Neural progenitor cell (in vitro differentiated cells): ENCODE results near the gene EIF2S3. TPM values are rescaled to one million over a fixed set of nuclear protein-coding genes. Genes with fewer than 3 reads are reported as not detected.

ENCODE experiments used
- DNase-seq: peaks from one replicate; pipeline ENCODE4 v3.0.0-alpha.2; 2016; ENCODE audit warnings: low spot score
- H2AFZ ChIP-seq: fragments of 200-600 bp; sonication (generic); replicated peaks from 2 replicates; pipeline ENCODE4 v1.6.1; 2016; ENCODE audit warnings: antibody characterized with exemption
- H3F3A ChIP-seq: fragments of 200-600 bp; sonication (generic); 2 replicates; pipeline ENCODE4 v1.6.1; 2016; ENCODE audit warnings: antibody characterized with exemption, low read depth
- H3K27ac ChIP-seq: fragments of 200-600 bp; sonication (generic); 2 replicates; pipeline ENCODE4 v1.5.1; 2016; ENCODE audit warnings: mild to moderate bottlenecking
- H3K27me3 ChIP-seq: fragments of 200-600 bp; sonication (generic); 2 replicates; pipeline ENCODE4 v1.6.1; 2016; ENCODE audit warnings: mild to moderate bottlenecking, moderate library complexity
- H3K36me3 ChIP-seq: fragments of 200-600 bp; sonication (generic); 2 replicates; pipeline ENCODE4 v1.5.1; 2016
- H3K4me1 ChIP-seq: fragments of 200-600 bp; sonication (generic); 2 replicates; pipeline ENCODE4 v1.6.1; 2016; ENCODE audit warnings: mixed run types
- H3K4me2 ChIP-seq: fragments of 200-600 bp; sonication (generic); 2 replicates; pipeline ENCODE4 v1.6.1; 2016
- H3K4me3 ChIP-seq: fragments of 200-600 bp; sonication (generic); 2 replicates; pipeline ENCODE4 v1.5.1; 2016
- H3K79me2 ChIP-seq: fragments of 200-600 bp; sonication (generic); 2 replicates; pipeline ENCODE4 v1.6.1; 2016; ENCODE audit warnings: low read depth
- H3K9ac ChIP-seq: fragments of 200-600 bp; sonication (generic); 2 replicates; pipeline ENCODE4 v1.6.1; 2016
- H3K9me3 ChIP-seq: fragments of 200-600 bp; sonication (generic); 2 replicates; pipeline ENCODE4 v1.5.1; 2016; ENCODE audit warnings: low read depth
- H4K20me1 ChIP-seq: fragments of 200-600 bp; sonication (generic); 2 replicates; pipeline ENCODE4 v1.6.1; 2016; ENCODE audit warnings: low read depth
- H3K27ac Mint-ChIP-seq: 3 replicates; pipeline ENCODE4 v1.8.0; 2021; ENCODE audit warnings: mixed read lengths
- H3K27me3 Mint-ChIP-seq: 2 replicates; pipeline ENCODE4 v1.8.0; 2022; ENCODE audit warnings: low read depth, mild to moderate bottlenecking, inconsistent platforms, moderate library complexity, mixed read lengths; ENCODE audit not compliant: insufficient read depth
- H3K36me3 Mint-ChIP-seq: 3 replicates; pipeline ENCODE4 v1.8.0; 2021; ENCODE audit warnings: mixed read lengths
- H3K4me1 Mint-ChIP-seq: 3 replicates; pipeline ENCODE4 v1.8.0; 2021; ENCODE audit warnings: mixed read lengths
- H3K4me3 Mint-ChIP-seq: 3 replicates; pipeline ENCODE4 v1.8.0; 2021; ENCODE audit warnings: mild to moderate bottlenecking, moderate library complexity, mixed read lengths
- H3K9me3 Mint-ChIP-seq: 3 replicates; pipeline ENCODE4 v1.8.0; 2020; ENCODE audit warnings: mixed read lengths
- CTCF ChIP-seq: fragments of 200-600 bp; sonication (generic); IDR thresholded peaks from 2 replicates; pipeline ENCODE4 v1.5.1; 2017; ENCODE audit warnings: antibody characterized with exemption, mild to moderate bottlenecking
- EZH2 ChIP-seq: fragments of 200-600 bp; sonication (generic); IDR thresholded peaks from 2 replicates; pipeline ENCODE4 v1.6.1; 2017; ENCODE audit warnings: antibody characterized with exemption, mild to moderate bottlenecking, moderate library complexity
- EZH2phosphoT487 ChIP-seq: fragments of 200-600 bp; sonication (generic); IDR thresholded peaks from 2 replicates; pipeline ENCODE4 v1.6.1; 2017; ENCODE audit warnings: antibody characterized with exemption
- total RNA-seq: library from RNA; depleted of rRNA; stranded (reverse); fragments of >200 nt; gene quantifications from 2 replicates; pipeline ENCODE4 v1.2.3, GENCODE V29; 2015; ENCODE audit warnings: low replicate concordance

The EIF2S3 gene
- total RNA-seq, 1 donor from 2014 or later = 568 TPM

DNA sequence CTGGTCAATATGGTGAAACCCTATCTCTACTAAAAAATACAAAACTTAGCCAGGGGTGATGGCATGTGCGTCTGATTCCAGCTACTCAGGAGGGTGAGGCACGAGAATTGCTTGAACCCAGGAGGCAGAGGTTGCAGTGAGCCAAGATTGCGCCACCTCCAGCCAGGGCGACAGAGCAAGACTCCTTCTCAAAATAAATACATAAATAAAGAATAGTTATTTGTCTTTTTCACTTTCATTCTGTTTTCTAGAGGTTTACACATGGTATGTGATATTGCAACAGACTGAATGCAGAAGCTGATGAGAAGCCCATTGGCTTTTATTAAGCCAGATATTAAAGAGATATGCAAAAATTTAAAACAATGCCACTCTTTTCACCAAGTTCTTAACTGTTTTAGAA, 35.9 kb upstream of the EIF2S3 start:
- peaks cover 2% of the 10 kb centered on the region for H3K27me3 Mint-ChIP-seq
- Histone ChIP-seq H3K4me2 (no peak overlapping the region), H3K9me3 (no peaks in the 10 kb centered on the region), H3K4me1 (peaks cover 8% of the 10 kb centered on the region), H2AFZ (no peak overlapping the region), H3K4me3 (no peak overlapping the region), H3K27ac (no peak overlapping the region), H4K20me1 (peaks cover 72% of the 10 kb centered on the region), H3K9ac (no peak overlapping the region), H3K36me3 (no peaks in the 10 kb centered on the region), H3K27me3 (no peaks in the 10 kb centered on the region), H3F3A (no peaks in the 10 kb centered on the region), H3K79me2 (peaks cover 100% of the 10 kb centered on the region)
- H3K36me3 Mint-ChIP-seq = peaks cover 23% of the 10 kb centered on the region
- TF ChIP-seq CTCF (no peak), EZH2 (no peak), EZH2phosphoT487 (no peak)
- peaks cover 7% of the 10 kb centered on the region for H3K4me1 Mint-ChIP-seq
- DNase-seq = no peak
- H3K4me3 Mint-ChIP-seq = no peak overlapping the region
- H3K27ac Mint-ChIP-seq = no peak overlapping the region
- no peaks in the 10 kb centered on the region for H3K9me3 Mint-ChIP-seq

- no peak overlapping the region for H2AFZ ChIP-seq
- peaks cover 7% of the 10 kb centered on the region for H3K4me1 Mint-ChIP-seq
- H3K27ac Mint-ChIP-seq = no peak overlapping the region
- no peak overlapping the region for H3K4me3 ChIP-seq
- no peaks in the 10 kb centered on the region for H3K9me3 Mint-ChIP-seq
- H3K27ac ChIP-seq = no peak overlapping the region
- no peak for TF ChIP-seq EZH2
- no peak for TF ChIP-seq EZH2phosphoT487
- TF ChIP-seq CTCF = no peak
- H3K9ac ChIP-seq = no peak overlapping the region
- peaks cover 23% of the 10 kb centered on the region for H3K36me3 Mint-ChIP-seq
- H3K9me3 ChIP-seq = no peaks in the 10 kb centered on the region
- H4K20me1 ChIP-seq = peaks cover 76% of the 10 kb centered on the region
- no peak overlapping the region for H3K4me3 Mint-ChIP-seq
- peaks cover 100% of the 10 kb centered on the region for H3K79me2 ChIP-seq
- H3K4me1 ChIP-seq = peaks cover 8% of the 10 kb centered on the region
- H3K36me3 ChIP-seq = no peaks in the 10 kb centered on the region
- no peaks in the 10 kb centered on the region for H3K27me3 ChIP-seq
- peaks cover under 1% of the 10 kb centered on the region for H3F3A ChIP-seq
- DNase-seq = no peak
- no peak overlapping the region for H3K4me2 ChIP-seq
- peaks cover 4% of the 10 kb centered on the region for H3K27me3 Mint-ChIP-seq
These were observed 35.3 kb upstream of the EIF2S3 start for GRCh38 chrX:24019448-24019847.

DNA sequence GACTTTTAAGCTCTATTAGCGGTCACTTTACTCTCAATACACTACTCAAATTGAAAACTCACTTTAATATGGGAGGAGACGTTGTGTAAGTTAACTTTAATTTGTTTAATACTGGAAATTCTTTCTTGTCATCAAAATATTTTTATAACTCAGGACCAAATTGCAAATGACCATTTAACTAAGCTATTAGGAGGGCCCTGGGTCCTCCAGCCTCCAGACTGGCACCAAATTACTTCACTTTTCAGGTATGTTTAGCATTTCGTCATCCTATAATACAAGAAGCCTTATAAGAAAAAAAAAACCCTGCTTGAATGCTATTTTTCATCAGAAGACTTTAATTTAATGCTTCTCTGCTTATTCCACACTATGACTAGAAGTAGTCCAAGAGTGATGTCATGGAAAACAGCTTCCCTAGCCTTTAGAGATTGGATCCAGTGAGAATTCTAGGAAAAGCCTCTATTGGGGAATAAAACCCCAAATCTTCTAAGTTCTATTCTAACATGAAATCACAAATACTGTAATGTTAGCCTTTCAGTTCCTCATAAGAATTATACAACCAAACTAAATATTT, 34.4 kb upstream of the EIF2S3 start:
- Mint-ChIP-seq H3K9me3 (no peaks in the 10 kb centered on the region), H3K27ac (no peak overlapping the region), H3K36me3 (peaks cover 21% of the 10 kb centered on the region), H3K4me1 (peaks cover 7% of the 10 kb centered on the region), H3K27me3 (peaks cover 5% of the 10 kb centered on the region), H3K4me3 (no peak overlapping the region)
- TF ChIP-seq EZH2 (no peak), CTCF (no peak), EZH2phosphoT487 (no peak)
- Histone ChIP-seq H3F3A (peaks cover 7% of the 10 kb centered on the region), H3K36me3 (no peaks in the 10 kb centered on the region), H3K27ac (no peak overlapping the region), H3K4me2 (no peak overlapping the region), H3K4me1 (peaks cover 8% of the 10 kb centered on the region), H3K4me3 (no peak overlapping the region), H3K9ac (no peak overlapping the region), H3K27me3 (no peaks in the 10 kb centered on the region), H3K9me3 (no peaks in the 10 kb centered on the region), H2AFZ (no peak overlapping the region), H4K20me1 (peaks cover 71% of the 10 kb centered on the region), H3K79me2 (peaks cover 97% of the 10 kb centered on the region)
- no peak for DNase-seq
